OCI-LY3 (cell line): ENCODE data around the gene FYTTD1.

Experiments used
- H2AFZ ChIP-seq: fragments of 200-600, 300-600 bp; shearing (Covaris generic); 2 replicates; pipeline ENCODE4 v1.6.0; 2014; ENCODE audit warnings: antibody characterized with exemption, low read depth, low read length
- H3K27ac ChIP-seq: fragments of 200-600, 300-600 bp; sonication (generic); 2 replicates; pipeline ENCODE4 v1.5.1; 2014; ENCODE audit warnings: mild to moderate bottlenecking, low read length, moderate library complexity, mixed read lengths
- H3K27me3 ChIP-seq: fragments of 200-600, 300-600 bp; sonication (generic); 2 replicates; pipeline ENCODE4 v1.6.1; 2014; ENCODE audit warnings: low read depth, low read length, mixed read lengths
- H3K36me3 ChIP-seq: fragments of 200-600, 300-600 bp; sonication (generic); replicated peaks from 2 replicates; pipeline ENCODE3; 2014; ENCODE audit warnings: low read depth, low read length, mixed read lengths
- H3K4me1 ChIP-seq: fragments of 300-600, 200-600 bp; sonication (generic); 2 replicates; pipeline ENCODE4 v1.6.1; 2014; ENCODE audit warnings: low read length, mixed read lengths
- H3K4me2 ChIP-seq: fragments of 200-600, 300-600 bp; sonication (generic); 2 replicates; pipeline ENCODE4 v1.6.1; 2014; ENCODE audit warnings: low read length, mixed read lengths
- H3K4me3 ChIP-seq: fragments of 300-600, 200-600 bp; sonication (generic); 2 replicates; pipeline ENCODE4 v1.5.1; 2014; ENCODE audit warnings: antibody characterized with exemption, mild to moderate bottlenecking, low read length, moderate library complexity
- H3K79me2 ChIP-seq: fragments of 300-600, 200-600 bp; shearing (Covaris generic); 2 replicates; pipeline ENCODE4 v1.6.1; 2014; ENCODE audit warnings: mild to moderate bottlenecking, low read length, mixed read lengths
- H3K9ac ChIP-seq: fragments of 300-600, 200-600 bp; shearing (Covaris generic); 2 replicates; pipeline ENCODE4 v1.6.0; 2014; ENCODE audit warnings: mild to moderate bottlenecking, low read length, moderate library complexity
- H3K9me3 ChIP-seq: fragments of 200-600, 300-600 bp; shearing (Covaris generic); 2 replicates; pipeline ENCODE4 v1.6.1; 2014; ENCODE audit warnings: low read length, mixed read lengths; ENCODE audit not compliant: insufficient read depth
- H4K20me1 ChIP-seq: fragments of 200-600, 300-600 bp; sonication (generic); 2 replicates; pipeline ENCODE4 v1.6.1; 2016; ENCODE audit warnings: low read length, mixed read lengths; ENCODE audit not compliant: insufficient read depth
- EZH2phosphoT487 ChIP-seq: fragments of 200-600 bp; shearing (Covaris generic); IDR thresholded peaks from 2 replicates; pipeline ENCODE4 v1.6.1; 2018; ENCODE audit warnings: antibody characterized with exemption, mixed run types, low read depth
- TF ChIP-seq, protein P1 (sequence below): fragments of 200-600, 300-600 bp; sonication (generic); IDR thresholded peaks from 2 replicates; pipeline ENCODE4 v1.5.1; 2014; ENCODE audit warnings: antibody characterized with exemption, low read length, low read depth

Gene FYTTD1

DNA sequence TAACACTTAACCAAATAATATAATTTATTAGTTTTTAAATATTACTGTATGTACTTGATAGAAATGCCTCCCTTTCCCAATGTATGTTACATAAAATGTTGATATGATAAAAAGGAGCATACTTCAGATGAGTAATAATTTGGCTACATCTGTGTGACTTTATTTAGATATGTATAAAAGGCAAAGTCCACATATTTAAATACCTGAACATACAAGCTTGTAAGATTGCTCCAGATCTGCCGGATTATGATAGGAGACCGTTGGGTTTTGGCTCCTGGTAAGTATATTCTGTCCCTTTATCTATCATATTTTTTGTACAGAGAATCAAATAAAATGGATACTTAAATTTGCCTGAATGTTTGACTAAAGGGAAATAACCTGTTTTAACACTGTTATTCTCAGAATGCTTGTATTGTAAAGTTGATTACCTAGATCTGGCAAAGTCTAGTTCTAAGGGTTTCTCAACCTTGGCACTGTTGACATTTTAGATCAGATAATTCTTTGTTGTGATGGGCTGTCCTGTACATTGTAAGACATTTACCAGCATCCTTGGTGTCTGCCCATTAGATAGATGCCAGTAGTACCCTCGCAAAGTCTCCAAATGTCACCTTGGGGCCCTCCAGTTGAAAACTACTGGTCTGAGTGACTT lies 79.8 kb downstream of the FYTTD1 start:
- Histone ChIP-seq H3K9ac (no peak overlapping the region), H3K4me1 (peaks cover 10% of the 10 kb centered on the region), H4K20me1 (no peaks in the 10 kb centered on the region), H3K9me3 (no peaks in the 10 kb centered on the region), H3K4me3 (no peak overlapping the region), H3K27me3 (no peaks in the 10 kb centered on the region), H3K27ac (no peak overlapping the region), H3K36me3 (peaks cover 39% of the 10 kb centered on the region), H3K4me2 (no peak overlapping the region), H3K79me2 (no peaks in the 10 kb centered on the region), H2AFZ (no peak overlapping the region)
- no peak for TF ChIP-seq EZH2phosphoT487
- TF ChIP-seq, protein P1, sequence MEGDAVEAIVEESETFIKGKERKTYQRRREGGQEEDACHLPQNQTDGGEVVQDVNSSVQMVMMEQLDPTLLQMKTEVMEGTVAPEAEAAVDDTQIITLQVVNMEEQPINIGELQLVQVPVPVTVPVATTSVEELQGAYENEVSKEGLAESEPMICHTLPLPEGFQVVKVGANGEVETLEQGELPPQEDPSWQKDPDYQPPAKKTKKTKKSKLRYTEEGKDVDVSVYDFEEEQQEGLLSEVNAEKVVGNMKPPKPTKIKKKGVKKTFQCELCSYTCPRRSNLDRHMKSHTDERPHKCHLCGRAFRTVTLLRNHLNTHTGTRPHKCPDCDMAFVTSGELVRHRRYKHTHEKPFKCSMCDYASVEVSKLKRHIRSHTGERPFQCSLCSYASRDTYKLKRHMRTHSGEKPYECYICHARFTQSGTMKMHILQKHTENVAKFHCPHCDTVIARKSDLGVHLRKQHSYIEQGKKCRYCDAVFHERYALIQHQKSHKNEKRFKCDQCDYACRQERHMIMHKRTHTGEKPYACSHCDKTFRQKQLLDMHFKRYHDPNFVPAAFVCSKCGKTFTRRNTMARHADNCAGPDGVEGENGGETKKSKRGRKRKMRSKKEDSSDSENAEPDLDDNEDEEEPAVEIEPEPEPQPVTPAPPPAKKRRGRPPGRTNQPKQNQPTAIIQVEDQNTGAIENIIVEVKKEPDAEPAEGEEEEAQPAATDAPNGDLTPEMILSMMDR, result no peak

DNA sequence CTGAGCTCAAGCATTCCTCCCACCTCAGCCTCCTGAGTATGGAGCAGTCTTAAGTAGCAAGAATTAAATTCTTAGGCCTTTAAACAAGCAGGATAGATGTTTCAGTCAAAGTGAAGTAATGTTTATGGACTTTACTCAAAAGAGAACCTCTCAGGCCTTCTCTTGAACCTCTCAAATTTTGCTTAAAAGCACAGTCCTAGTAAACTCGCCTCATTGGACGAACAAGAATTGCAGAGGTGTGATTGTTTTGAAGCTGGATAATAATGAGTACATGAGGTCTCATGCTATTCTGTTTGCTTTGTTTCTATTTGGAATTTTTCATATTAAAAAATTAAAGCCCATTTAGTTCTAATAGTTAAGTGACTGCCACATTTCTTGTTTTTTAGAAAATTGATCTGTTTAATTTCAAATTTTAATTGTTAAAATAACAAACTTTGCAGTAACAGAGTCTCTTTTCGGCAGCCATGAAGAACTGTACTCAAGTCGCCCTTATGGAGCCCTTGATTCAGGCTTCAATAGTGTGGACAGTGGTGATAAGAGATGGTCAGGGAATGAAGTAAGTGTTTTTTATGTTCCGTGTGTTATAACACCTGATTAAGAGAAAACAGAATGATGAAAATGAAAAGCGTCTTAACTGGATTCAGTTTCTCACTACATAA lies 80.8 kb downstream of the FYTTD1 start:
- H3K4me3 ChIP-seq, result no peak overlapping the region
- H2AFZ ChIP-seq, result no peak overlapping the region
- no peak overlapping the region for H3K9ac ChIP-seq
- peaks cover 43% of the 10 kb centered on the region for H3K36me3 ChIP-seq
- H3K27me3 ChIP-seq, result no peaks in the 10 kb centered on the region
- no peaks in the 10 kb centered on the region for H4K20me1 ChIP-seq
- H3K4me2 ChIP-seq, result no peak overlapping the region
- no peaks in the 10 kb centered on the region for H3K9me3 ChIP-seq
- H3K4me1 ChIP-seq, result peaks cover 10% of the 10 kb centered on the region
- H3K27ac ChIP-seq, result no peak overlapping the region
- no peak for TF ChIP-seq EZH2phosphoT487
- TF ChIP-seq, protein P1, result no peak
- no peaks in the 10 kb centered on the region for H3K79me2 ChIP-seq

DNA sequence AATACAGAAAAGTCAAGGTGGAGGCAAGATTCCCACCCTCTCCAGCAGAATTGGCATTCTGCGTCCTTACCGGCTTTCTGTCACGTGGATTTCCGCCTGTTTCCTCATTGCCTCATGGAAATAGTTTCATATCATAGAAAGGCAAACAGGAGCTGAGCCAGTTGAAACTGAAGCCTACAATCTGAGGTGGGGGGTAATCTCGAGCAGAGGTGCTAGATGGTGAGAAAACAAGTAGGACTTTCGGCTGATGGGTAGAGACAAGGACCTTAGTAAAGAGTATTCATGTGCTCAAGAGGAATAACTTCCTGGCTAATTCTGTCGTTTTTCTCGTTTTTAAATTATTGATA lies 81.3 kb downstream of the FYTTD1 start:
- peaks cover 10% of the 10 kb centered on the region for H3K4me1 ChIP-seq
- no peak overlapping the region for H3K4me3 ChIP-seq
- H3K9me3 ChIP-seq, result no peaks in the 10 kb centered on the region
- no peak overlapping the region for H3K4me2 ChIP-seq
- H3K27me3 ChIP-seq, result no peaks in the 10 kb centered on the region
- TF ChIP-seq, protein P1, result no peak
- no peak for TF ChIP-seq EZH2phosphoT487
- H2AFZ ChIP-seq, result no peak overlapping the region
- no peaks in the 10 kb centered on the region for H4K20me1 ChIP-seq
- no peak overlapping the region for H3K9ac ChIP-seq
- H3K79me2 ChIP-seq, result no peaks in the 10 kb centered on the region
- peaks cover 47% of the 10 kb centered on the region for H3K36me3 ChIP-seq
- H3K27ac ChIP-seq, result no peak overlapping the region

DNA sequence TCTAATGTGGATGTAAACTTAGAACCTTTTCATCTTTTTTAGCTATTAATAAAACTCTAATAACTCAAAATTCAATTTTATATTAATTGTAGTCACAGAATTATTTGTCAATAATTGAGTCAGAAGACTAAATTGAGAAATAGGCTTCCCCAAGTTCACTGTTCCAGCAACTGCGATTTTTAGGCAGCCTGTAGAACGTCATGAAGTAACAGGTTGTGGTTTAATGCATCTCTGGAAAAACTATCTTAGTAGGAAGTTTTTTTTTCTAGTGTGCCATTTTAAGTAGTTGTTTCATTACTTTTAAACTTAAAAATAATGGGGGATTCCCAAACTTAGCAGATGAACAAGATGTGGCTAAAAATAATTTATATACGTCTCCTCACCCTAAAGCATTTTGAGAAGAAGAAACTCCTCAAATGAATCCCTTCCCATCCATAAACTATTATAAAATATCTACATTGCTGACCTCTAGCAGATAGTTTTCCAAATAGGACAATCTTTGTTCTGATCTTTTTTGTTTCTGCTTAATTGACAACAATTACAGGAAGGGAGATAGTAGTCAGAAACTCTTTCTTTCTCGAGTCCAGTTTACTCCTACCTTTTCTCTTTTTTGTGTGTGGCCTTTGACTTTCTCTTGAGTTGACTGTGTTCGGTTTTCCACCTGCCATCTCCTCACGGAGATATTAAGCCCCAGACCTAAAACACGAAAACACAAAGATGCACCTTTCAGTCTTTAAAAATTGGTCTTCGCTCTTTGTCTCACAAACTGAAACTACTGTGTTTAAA lies 84.4 kb downstream of the FYTTD1 start:
- Histone ChIP-seq H3K36me3 (peaks cover 45% of the 10 kb centered on the region), H3K27me3 (no peaks in the 10 kb centered on the region), H2AFZ (no peak overlapping the region)

More for the DNA sequence above, 84.4 kb downstream of the FYTTD1 start:
- H4K20me1 ChIP-seq, result no peaks in the 10 kb centered on the region
- no peaks in the 10 kb centered on the region for H3K79me2 ChIP-seq
- H3K4me1 ChIP-seq, result peaks cover 10% of the 10 kb centered on the region
- H3K4me3 ChIP-seq, result no peak overlapping the region
- no peak overlapping the region for H3K4me2 ChIP-seq
- H3K9ac ChIP-seq, result no peak overlapping the region
- H3K9me3 ChIP-seq, result no peaks in the 10 kb centered on the region
- no peak overlapping the region for H3K27ac ChIP-seq
- TF ChIP-seq, protein P1, result no peak
- no peak for TF ChIP-seq EZH2phosphoT487
